Neural cell (in vitro differentiated cells): Measurements from ENCODE around the gene REV1. TPM values are rescaled to one million over a fixed set of nuclear protein-coding genes. Genes with fewer than 3 reads are reported as not detected.

Source experiments
- H2AFZ ChIP-seq: fragments of 200-600, 300-800 bp; sonication (generic), shearing (Covaris generic); 2 replicates; pipeline ENCODE4 v1.6.0; 2014; ENCODE audit warnings: low read depth, mild to moderate bottlenecking, antibody characterized with exemption, low read length, moderate library complexity
- H3F3A ChIP-seq: fragments of 200-600 bp; shearing (Covaris generic); 2 replicates; pipeline ENCODE4 v1.6.1; 2016; ENCODE audit warnings: mild to moderate bottlenecking, moderate library complexity, mixed read lengths, antibody characterized with exemption, low read length; ENCODE audit not compliant: insufficient read depth, poor library complexity, severe bottlenecking
- H3K27ac ChIP-seq: fragments of 200-600, 300-800 bp; sonication (generic), shearing (Covaris generic); 2 replicates; pipeline ENCODE4 v1.5.1; 2014; ENCODE audit warnings: mild to moderate bottlenecking, low read length, moderate library complexity
- H3K27me3 ChIP-seq: fragments of 300-800, 200-600 bp; sonication (generic), shearing (Covaris generic); 2 replicates; pipeline ENCODE4 v1.6.0; 2014; ENCODE audit warnings: mild to moderate bottlenecking, low read depth, low read length, moderate library complexity; ENCODE audit not compliant: insufficient read depth
- H3K36me3 ChIP-seq: fragments of 300-800, 200-600 bp; sonication (generic), shearing (Covaris generic); 2 replicates; pipeline ENCODE4 v1.5.1; 2014; ENCODE audit warnings: mild to moderate bottlenecking, antibody characterized with exemption, low read length, moderate library complexity; ENCODE audit not compliant: insufficient read depth
- H3K4me2 ChIP-seq: fragments of 300-800, 200-600 bp; sonication (generic), shearing (Covaris generic); 2 replicates; pipeline ENCODE4 v1.6.0; 2014; ENCODE audit warnings: mild to moderate bottlenecking, low read length
- H3K4me3 ChIP-seq: fragments of 300-800, 200-600 bp; sonication (generic), shearing (Covaris generic); 2 replicates; pipeline ENCODE4 v1.5.1; 2014; ENCODE audit warnings: mild to moderate bottlenecking, low read length, moderate library complexity
- H3K79me2 ChIP-seq: fragments of 200-600 bp; shearing (Covaris generic); replicated peaks from 2 replicates; pipeline ENCODE4 v1.6.0; 2014; ENCODE audit warnings: mild to moderate bottlenecking, low read length, moderate library complexity; ENCODE audit not compliant: insufficient read depth
- H3K9ac ChIP-seq: fragments of 300-800, 200-600 bp; sonication (generic), shearing (Covaris generic); 2 replicates; pipeline ENCODE4 v1.6.1; 2016; ENCODE audit warnings: mild to moderate bottlenecking, low read length, mixed read lengths
- H3K9me2 ChIP-seq: fragments of 200-600 bp; shearing (Covaris generic); 2 replicates; pipeline ENCODE4 v1.6.1; 2016; ENCODE audit warnings: mild to moderate bottlenecking, low read length, mixed read lengths; ENCODE audit not compliant: insufficient read depth
- H3K9me3 ChIP-seq: fragments of 200-600, 300-800 bp; sonication (generic), shearing (Covaris generic); 2 replicates; pipeline ENCODE4 v1.6.1; 2016; ENCODE audit warnings: mild to moderate bottlenecking, mixed run types, low read length, moderate library complexity, mixed read lengths
- H4K20me1 ChIP-seq: fragments of 200-600 bp; shearing (Covaris generic); 2 replicates; pipeline ENCODE4 v1.6.1; 2016; ENCODE audit warnings: mild to moderate bottlenecking, mixed run types; ENCODE audit not compliant: insufficient read depth
- EP300 ChIP-seq: fragments of 450-650 bp; conservative IDR thresholded peaks from 2 replicates; pipeline ENCODE4 v1.6.1; 2014; ENCODE audit warnings: antibody characterized with exemption, mild to moderate bottlenecking, moderate library complexity; ENCODE audit not compliant: poor library complexity, severe bottlenecking
- EZH2 ChIP-seq: fragments of 200-600, 300-800 bp; shearing (Covaris generic), sonication (generic); IDR thresholded peaks from 2 replicates; pipeline ENCODE4 v1.6.1; 2014; ENCODE audit warnings: antibody characterized with exemption, low read length, borderline replicate concordance, mild to moderate bottlenecking; ENCODE audit not compliant: insufficient read depth, poor library complexity, severe bottlenecking
- MXI1 ChIP-seq: fragments of 450-650 bp; conservative IDR thresholded peaks from 2 replicates; pipeline ENCODE4 v1.6.1; 2014; ENCODE audit warnings: antibody characterized with exemption, mild to moderate bottlenecking; ENCODE audit not compliant: poor library complexity, severe bottlenecking
- POLR2AphosphoS5 ChIP-seq: IDR thresholded peaks from 2 replicates; pipeline ENCODE4 v1.6.1; 2012
- RAD21 ChIP-seq: fragments of 450-650 bp; conservative IDR thresholded peaks from 2 replicates; pipeline ENCODE4 v1.6.1; 2014; ENCODE audit warnings: antibody characterized with exemption, mild to moderate bottlenecking, moderate library complexity
- SMC3 ChIP-seq: fragments of 450-650 bp; conservative IDR thresholded peaks from 2 replicates; pipeline ENCODE4 v1.6.1; 2014; ENCODE audit warnings: antibody characterized with exemption, mild to moderate bottlenecking, moderate library complexity; ENCODE audit not compliant: poor library complexity
- TAF1 ChIP-seq: IDR thresholded peaks from 2 replicates; pipeline ENCODE4 v1.6.1; 2012; ENCODE audit warnings: low read depth
- polyA plus RNA-seq: library from polyadenylated mRNA; depleted of rRNA; stranded (reverse); fragments of >200 nt; gene quantifications from 2 replicates; pipeline ENCODE4 v1.2.3, GENCODE V29; 2014
- TF ChIP-seq, protein P1 (sequence below): fragments of 450-650 bp; IDR thresholded peaks from 2 replicates; pipeline ENCODE4 v1.5.1; 2014; ENCODE audit warnings: antibody characterized with exemption, mild to moderate bottlenecking, moderate library complexity; ENCODE audit not compliant: poor library complexity, severe bottlenecking
- TF ChIP-seq, protein P2 (sequence below): IDR thresholded peaks from 2 replicates; pipeline ENCODE4 v1.6.1; 2012; ENCODE audit warnings: borderline replicate concordance

REV1 gene
- polyA plus RNA-seq, 1 donor from 2014 or later: 84.1 TPM

DNA sequence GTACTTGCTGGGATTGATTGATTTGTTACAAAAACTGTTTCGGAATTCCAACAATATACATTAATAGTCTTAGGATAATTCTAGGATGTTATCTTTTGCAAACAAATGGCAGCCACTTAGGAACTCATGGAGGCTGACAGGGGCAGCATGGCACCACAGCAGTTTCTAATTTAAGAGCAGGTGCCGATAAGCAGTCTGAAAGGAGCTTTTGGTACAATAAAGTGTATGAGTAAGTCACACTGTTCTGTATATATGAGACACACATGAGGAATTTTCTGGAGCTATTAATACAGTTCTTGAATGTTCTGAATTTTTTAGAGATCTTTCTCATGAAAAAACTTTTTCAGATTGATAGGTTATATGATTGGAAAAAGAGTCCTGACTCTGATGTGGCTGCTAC lies 100.4 kb downstream of the REV1 start:
- no peaks in the 10 kb centered on the region for H3K79me2 ChIP-seq
- no peak overlapping the region for H3K4me3 ChIP-seq
- H2AFZ ChIP-seq: no peak overlapping the region
- H3K9me2 ChIP-seq: no peaks in the 10 kb centered on the region
- H3K36me3 ChIP-seq: peaks cover 9% of the 10 kb centered on the region
- no peaks in the 10 kb centered on the region for H4K20me1 ChIP-seq
- no peaks in the 10 kb centered on the region for H3F3A ChIP-seq
- no peak overlapping the region for H3K27ac ChIP-seq
- no peak overlapping the region for H3K9ac ChIP-seq
- no peak overlapping the region for H3K4me2 ChIP-seq
- no peaks in the 10 kb centered on the region for H3K9me3 ChIP-seq
- H3K27me3 ChIP-seq: no peaks in the 10 kb centered on the region
- TF ChIP-seq, protein P1, sequence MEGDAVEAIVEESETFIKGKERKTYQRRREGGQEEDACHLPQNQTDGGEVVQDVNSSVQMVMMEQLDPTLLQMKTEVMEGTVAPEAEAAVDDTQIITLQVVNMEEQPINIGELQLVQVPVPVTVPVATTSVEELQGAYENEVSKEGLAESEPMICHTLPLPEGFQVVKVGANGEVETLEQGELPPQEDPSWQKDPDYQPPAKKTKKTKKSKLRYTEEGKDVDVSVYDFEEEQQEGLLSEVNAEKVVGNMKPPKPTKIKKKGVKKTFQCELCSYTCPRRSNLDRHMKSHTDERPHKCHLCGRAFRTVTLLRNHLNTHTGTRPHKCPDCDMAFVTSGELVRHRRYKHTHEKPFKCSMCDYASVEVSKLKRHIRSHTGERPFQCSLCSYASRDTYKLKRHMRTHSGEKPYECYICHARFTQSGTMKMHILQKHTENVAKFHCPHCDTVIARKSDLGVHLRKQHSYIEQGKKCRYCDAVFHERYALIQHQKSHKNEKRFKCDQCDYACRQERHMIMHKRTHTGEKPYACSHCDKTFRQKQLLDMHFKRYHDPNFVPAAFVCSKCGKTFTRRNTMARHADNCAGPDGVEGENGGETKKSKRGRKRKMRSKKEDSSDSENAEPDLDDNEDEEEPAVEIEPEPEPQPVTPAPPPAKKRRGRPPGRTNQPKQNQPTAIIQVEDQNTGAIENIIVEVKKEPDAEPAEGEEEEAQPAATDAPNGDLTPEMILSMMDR: no peak
- TF ChIP-seq, protein P2, sequence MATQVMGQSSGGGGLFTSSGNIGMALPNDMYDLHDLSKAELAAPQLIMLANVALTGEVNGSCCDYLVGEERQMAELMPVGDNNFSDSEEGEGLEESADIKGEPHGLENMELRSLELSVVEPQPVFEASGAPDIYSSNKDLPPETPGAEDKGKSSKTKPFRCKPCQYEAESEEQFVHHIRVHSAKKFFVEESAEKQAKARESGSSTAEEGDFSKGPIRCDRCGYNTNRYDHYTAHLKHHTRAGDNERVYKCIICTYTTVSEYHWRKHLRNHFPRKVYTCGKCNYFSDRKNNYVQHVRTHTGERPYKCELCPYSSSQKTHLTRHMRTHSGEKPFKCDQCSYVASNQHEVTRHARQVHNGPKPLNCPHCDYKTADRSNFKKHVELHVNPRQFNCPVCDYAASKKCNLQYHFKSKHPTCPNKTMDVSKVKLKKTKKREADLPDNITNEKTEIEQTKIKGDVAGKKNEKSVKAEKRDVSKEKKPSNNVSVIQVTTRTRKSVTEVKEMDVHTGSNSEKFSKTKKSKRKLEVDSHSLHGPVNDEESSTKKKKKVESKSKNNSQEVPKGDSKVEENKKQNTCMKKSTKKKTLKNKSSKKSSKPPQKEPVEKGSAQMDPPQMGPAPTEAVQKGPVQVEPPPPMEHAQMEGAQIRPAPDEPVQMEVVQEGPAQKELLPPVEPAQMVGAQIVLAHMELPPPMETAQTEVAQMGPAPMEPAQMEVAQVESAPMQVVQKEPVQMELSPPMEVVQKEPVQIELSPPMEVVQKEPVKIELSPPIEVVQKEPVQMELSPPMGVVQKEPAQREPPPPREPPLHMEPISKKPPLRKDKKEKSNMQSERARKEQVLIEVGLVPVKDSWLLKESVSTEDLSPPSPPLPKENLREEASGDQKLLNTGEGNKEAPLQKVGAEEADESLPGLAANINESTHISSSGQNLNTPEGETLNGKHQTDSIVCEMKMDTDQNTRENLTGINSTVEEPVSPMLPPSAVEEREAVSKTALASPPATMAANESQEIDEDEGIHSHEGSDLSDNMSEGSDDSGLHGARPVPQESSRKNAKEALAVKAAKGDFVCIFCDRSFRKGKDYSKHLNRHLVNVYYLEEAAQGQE: no peak
- no peak for TF ChIP-seq TAF1
- no peak for TF ChIP-seq MXI1
- TF ChIP-seq EZH2: no peak
- TF ChIP-seq POLR2AphosphoS5: no peak
- no peak for TF ChIP-seq SMC3
- TF ChIP-seq EP300: no peak
- no peak for TF ChIP-seq RAD21

DNA sequence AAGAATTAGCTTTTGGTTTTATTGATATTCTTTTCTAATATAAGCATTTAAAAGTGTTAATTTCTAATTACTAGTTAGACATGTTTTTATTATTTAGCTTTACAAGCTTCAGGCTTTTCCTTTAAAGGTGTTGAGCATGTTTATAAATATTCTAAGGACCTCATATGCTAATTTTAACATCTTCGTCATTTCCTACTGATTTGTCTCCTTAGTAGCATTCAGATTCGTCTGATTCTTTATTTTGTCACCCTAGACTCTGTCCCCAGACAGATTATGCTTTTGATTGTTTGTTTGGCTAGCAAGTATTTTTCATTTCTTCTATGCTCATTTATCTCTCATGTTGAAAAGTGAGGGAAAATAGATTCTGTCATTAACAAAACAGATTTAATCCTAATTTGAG lies 100.9 kb downstream of the REV1 start:
- no peak for TF ChIP-seq EP300
- TF ChIP-seq POLR2AphosphoS5: no peak
- no peak for TF ChIP-seq EZH2
- TF ChIP-seq SMC3: no peak
- TF ChIP-seq, protein P2: no peak
- TF ChIP-seq, protein P1: no peak
- no peak for TF ChIP-seq TAF1
- TF ChIP-seq MXI1: no peak
- TF ChIP-seq RAD21: no peak
- Histone ChIP-seq H3K4me2 (no peak overlapping the region), H3K27ac (no peak overlapping the region), H2AFZ (no peak overlapping the region), H3K36me3 (peaks cover 4% of the 10 kb centered on the region), H3K9me2 (no peaks in the 10 kb centered on the region), H3K9ac (no peak overlapping the region), H3K4me3 (no peak overlapping the region), H3K79me2 (no peaks in the 10 kb centered on the region), H4K20me1 (no peaks in the 10 kb centered on the region), H3K27me3 (no peaks in the 10 kb centered on the region), H3K9me3 (no peaks in the 10 kb centered on the region), H3F3A (no peaks in the 10 kb centered on the region)
